HG03103 (cell line): ENCODE measurements around the gene HEBP2.
"Not testable (repeated sequence)": the region's sequence is repeated elsewhere in the genome, so short reads cannot be mapped to it uniquely, and the experiment has no call there.

Source experiments
- ATAC-seq: cut with Tn5 transposase; IDR thresholded peaks from one replicate; pipeline ENCODE4 v1.9.1; 2021; ENCODE audit warnings: low read depth; ENCODE audit not compliant: unreplicated experiment

The HEBP2 gene

GRCh38 chr6:138403801-138404665, at the start of gene HEBP2:
Gene HEBP2 (plus strand): TSS chr6:138404223. CDS start chr6:138404496, 273 bp downstream.
- ATAC-seq, result peak; percentile 90

GRCh38 chr6:138357928-138358327, 46.1 kb upstream of the HEBP2 start:
- ATAC-seq, result no peak

GRCh38 chr6:138368684-138369083, 35.3 kb upstream of the HEBP2 start:
- not testable (repeated sequence) for ATAC-seq

- no peak for ATAC-seq
These were observed 33.2 kb upstream of the HEBP2 start for GRCh38 chr6:138370631-138371451.

- no peak for ATAC-seq
These were observed 32.6 kb upstream of the HEBP2 start for GRCh38 chr6:138371452-138371711.

- ATAC-seq, result no peak
These were observed 32.3 kb upstream of the HEBP2 start for GRCh38 chr6:138371720-138372119.

- ATAC-seq, result no peak
These were observed 31.1 kb upstream of the HEBP2 start for GRCh38 chr6:138372711-138373463.

- no peak for ATAC-seq
These were observed 29.8 kb upstream of the HEBP2 start for GRCh38 chr6:138374230-138374629.

- ATAC-seq, result no peak
These were observed 29.2 kb upstream of the HEBP2 start for GRCh38 chr6:138374815-138375214.

GRCh38 chr6:138377042-138377441, 27.0 kb upstream of the HEBP2 start:
- ATAC-seq, result no peak

GRCh38 chr6:138377844-138378243, 26.2 kb upstream of the HEBP2 start, which contains the start of gene SMIM28:
Gene SMIM28 (plus strand): TSS chr6:138377905. CDS start chr6:138378073, 168 bp downstream.
- no peak for ATAC-seq

GRCh38 chr6:138378463-138378862, 25.6 kb upstream of the HEBP2 start:
- no peak for ATAC-seq

GRCh38 chr6:138382498-138383265, 21.3 kb upstream of the HEBP2 start:
- no peak for ATAC-seq

GRCh38 chr6:138383776-138384175, 20.2 kb upstream of the HEBP2 start:
- ATAC-seq, result no peak

GRCh38 chr6:138386897-138387296, 17.1 kb upstream of the HEBP2 start:
- no peak for ATAC-seq

- no peak for ATAC-seq
These were observed 16.2 kb upstream of the HEBP2 start for GRCh38 chr6:138387577-138388368.

GRCh38 chr6:138389551-138389950, 14.5 kb upstream of the HEBP2 start:
- no peak for ATAC-seq

GRCh38 chr6:138393871-138394783, 9.9 kb upstream of the HEBP2 start:
- ATAC-seq, result peak; percentile 66
